ENCODE results near the gene CDCA5.
A peak's percentile ranks its signal among the peaks of the same experiment; 100 is the strongest.

The CDCA5 gene

DNA sequence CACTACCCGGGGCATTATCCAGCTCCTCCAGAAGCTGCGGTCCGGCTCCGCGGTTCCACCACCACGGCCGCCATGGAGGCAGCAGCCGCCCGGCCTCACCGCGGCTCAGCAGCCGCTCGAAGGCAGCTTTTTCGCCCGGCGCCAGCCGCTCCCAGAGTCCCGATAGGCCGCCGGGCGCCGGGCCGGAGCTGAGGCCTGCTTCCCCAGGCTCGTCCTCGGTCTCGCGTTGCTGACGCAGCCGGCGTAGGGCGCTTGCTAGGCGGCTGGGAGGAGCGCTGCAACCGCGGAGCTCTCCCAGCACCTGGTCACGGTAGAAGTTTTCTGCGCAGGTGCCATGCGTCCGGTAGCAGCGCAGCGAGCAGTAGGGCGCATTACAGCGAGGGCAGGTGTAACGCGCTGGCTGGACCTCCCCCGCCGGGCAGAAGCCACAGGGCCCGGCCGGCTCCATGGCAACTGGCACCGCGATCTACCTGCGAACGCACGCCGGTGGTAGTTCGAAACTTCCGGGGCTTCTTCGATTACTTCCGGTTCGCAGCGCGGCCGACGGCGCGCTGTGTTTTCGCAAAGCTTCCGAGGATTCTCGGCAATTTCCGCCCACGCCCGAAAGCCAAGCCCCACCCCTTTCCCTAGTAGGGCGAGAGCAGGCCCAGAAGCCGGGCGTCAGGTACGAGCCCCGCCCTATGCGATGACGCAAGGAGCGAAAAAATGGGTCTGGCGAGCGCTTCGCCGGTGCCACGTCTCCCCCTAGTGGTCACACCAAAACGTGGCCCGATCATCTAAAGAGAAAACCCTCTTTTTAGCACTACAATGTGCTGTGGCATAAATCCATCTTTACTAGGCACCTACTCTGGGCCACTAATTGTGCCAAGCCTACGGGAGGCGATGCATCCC, 33.6 kb upstream of the CDCA5 start, which contains the start of gene ZNHIT2:
TSS of gene ZNHIT2 (minus strand) at position 496 of the 891 bp plus-strand sequence. CDS start at position 448, 48 bp downstream.
- peak within 1 kb of the TSS; percentile 90 for H3K4me3 ChIP-seq (ENCODE audit: low read depth, low read length)
- TF ChIP-seq, protein P1, sequence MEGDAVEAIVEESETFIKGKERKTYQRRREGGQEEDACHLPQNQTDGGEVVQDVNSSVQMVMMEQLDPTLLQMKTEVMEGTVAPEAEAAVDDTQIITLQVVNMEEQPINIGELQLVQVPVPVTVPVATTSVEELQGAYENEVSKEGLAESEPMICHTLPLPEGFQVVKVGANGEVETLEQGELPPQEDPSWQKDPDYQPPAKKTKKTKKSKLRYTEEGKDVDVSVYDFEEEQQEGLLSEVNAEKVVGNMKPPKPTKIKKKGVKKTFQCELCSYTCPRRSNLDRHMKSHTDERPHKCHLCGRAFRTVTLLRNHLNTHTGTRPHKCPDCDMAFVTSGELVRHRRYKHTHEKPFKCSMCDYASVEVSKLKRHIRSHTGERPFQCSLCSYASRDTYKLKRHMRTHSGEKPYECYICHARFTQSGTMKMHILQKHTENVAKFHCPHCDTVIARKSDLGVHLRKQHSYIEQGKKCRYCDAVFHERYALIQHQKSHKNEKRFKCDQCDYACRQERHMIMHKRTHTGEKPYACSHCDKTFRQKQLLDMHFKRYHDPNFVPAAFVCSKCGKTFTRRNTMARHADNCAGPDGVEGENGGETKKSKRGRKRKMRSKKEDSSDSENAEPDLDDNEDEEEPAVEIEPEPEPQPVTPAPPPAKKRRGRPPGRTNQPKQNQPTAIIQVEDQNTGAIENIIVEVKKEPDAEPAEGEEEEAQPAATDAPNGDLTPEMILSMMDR (IDR thresholded peaks at IDR 0.05; ENCODE audit: low read depth, low read length), result peak; percentile 79

- peak overlapping the region; percentile 90 for H3K4me3 ChIP-seq (ENCODE audit: low read depth, low read length)
- TF ChIP-seq, protein P1 (IDR thresholded peaks at IDR 0.05; ENCODE audit: low read depth, low read length), result no peak
Measured at GRCh38 chr11:65116370-65117205, 32.7 kb upstream of the CDCA5 start.

DNA sequence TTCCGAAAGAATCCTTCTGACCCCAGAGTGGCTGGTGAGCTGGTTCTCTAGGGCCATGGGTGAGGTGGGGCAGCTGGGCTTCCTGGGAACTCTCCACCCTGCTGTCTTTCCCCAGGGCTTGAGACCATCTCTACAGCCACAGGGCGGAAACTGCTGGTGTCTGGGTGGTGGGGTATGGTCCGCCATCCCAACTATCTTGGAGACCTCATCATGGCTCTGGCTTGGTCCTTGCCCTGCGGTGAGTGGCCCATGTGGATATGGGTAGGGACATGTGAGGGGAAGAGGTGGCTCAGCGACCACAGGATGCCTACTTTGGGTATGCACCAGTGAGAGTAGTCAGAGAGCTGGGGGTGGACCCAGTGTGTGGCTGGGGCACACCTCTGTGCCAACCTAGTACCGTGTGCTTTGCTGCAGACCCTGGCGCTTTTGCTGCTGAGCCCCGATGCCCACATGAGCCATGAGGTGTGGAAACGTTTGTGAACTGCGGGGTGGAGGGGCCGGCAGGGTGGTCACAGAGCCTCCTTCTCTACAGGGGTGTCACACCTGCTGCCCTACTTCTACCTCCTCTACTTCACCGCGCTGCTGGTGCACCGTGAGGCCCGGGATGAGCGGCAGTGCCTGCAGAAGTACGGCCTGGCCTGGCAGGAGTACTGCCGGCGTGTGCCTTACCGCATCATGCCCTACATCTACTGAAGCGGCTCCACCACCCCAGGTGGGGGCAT, 31.7 kb upstream of the CDCA5 start:
- H3K4me3 ChIP-seq (ENCODE audit: low read depth, low read length), result no peak overlapping the region
- TF ChIP-seq, protein P1 (IDR thresholded peaks at IDR 0.05; ENCODE audit: low read depth, low read length), result no peak

GRCh38 chr11:65114538-65115171, 30.8 kb upstream of the CDCA5 start:
- H3K4me3 ChIP-seq (ENCODE audit: low read depth, low read length), result no peak overlapping the region
- TF ChIP-seq, protein P1 (IDR thresholded peaks at IDR 0.05; ENCODE audit: low read depth, low read length), result no peak

- H3K4me3 ChIP-seq (ENCODE audit: low read depth, low read length), result no peak overlapping the region
- TF ChIP-seq, protein P1 (IDR thresholded peaks at IDR 0.05; ENCODE audit: low read depth, low read length), result no peak
Measured at GRCh38 chr11:65113839-65114238, 30.0 kb upstream of the CDCA5 start.

- no peak overlapping the region for H3K4me3 ChIP-seq (ENCODE audit: low read depth, low read length)
- TF ChIP-seq, protein P1 (IDR thresholded peaks at IDR 0.05; ENCODE audit: low read depth, low read length), result no peak
Measured at GRCh38 chr11:65113361-65113756, 29.5 kb upstream of the CDCA5 start.

All from WI38 (cell line).